ENCODE measurements around the gene DNTTIP2. TPM values are rescaled to one million over a fixed set of nuclear protein-coding genes. Genes with fewer than 3 reads are reported as not detected.

DNTTIP2 gene
- total RNA-seq (2014; rRNA removed; shearing (Covaris generic)) = 39.7 and 47.4 TPM in 2 replicates
- 55.4 and 67.6 TPM in 2 replicates for total RNA-seq (2022)
- percentile 95 among the genes with signal in this experiment for Bru-seq, nascent RNA
- percentile 82 among the genes with signal in this experiment for BruChase-seq, experiment 1, labeled RNA remaining after a 6-hour chase
- BruChase-seq, experiment 2, labeled RNA remaining after a 2-hour chase = percentile 97 among the genes with signal in this experiment
- long read RNA-seq, full-length matches to known transcripts = 122 of 141 reads
- long read RNA-seq, partial matches to known transcripts = 4 of 141 reads
- long read RNA-seq, other reads (novel, unspliced or antisense) = 15 of 141 reads

- H2AFZ ChIP-seq (ENCODE audit: low read length) = peak within 1 kb of the TSS; percentile 95
- POLR2A ChIA-PET = interaction anchor here (0.6 to 1.7 kb wide), 10 partner anchors 9 to 1103 kb away, joined by 3 to 6 read pairs (median 3); no protein-coding TSS in a partner anchor
- intact Hi-C loops (cut with micrococcal nuclease; ENCODE audit: unreplicated experiment) = loop anchor here (1.0 to 2.0 kb wide), 2 partner anchors 30 to 32 kb away; partner anchors contain the start of gene GCLM
- DNase-seq (ENCODE audit: low spot score) = peak; percentile 93
- H3K4me1 ChIP-seq (ENCODE audit: insufficient read depth, low read length, poor library complexity, severe bottlenecking) = peaks cover 30% of the 10 kb centered on the region
- H3K4me3 ChIP-seq (ENCODE audit: low read depth, low read length, poor library complexity, severe bottlenecking) = peak within 1 kb of the TSS; percentile 94
- no peaks in the 10 kb centered on the region for H3K9me2 ChIP-seq (ENCODE audit: insufficient read depth, low read length)
- CTCF ChIA-PET (ENCODE audit: unreplicated experiment) = no interaction called here
- peaks cover 47% of the 10 kb centered on the region for H3K79me2 ChIP-seq (ENCODE audit: insufficient read depth, low read depth, low read length)
- no peaks in the 10 kb centered on the region for H3K9me3 ChIP-seq (ENCODE audit: low read length)
- H3K27ac ChIP-seq (ENCODE audit: low read depth, low read length, poor library complexity, severe bottlenecking) = peak within 1 kb of the TSS; percentile 51
- H4K20me1 ChIP-seq (ENCODE audit: insufficient read depth, low read length) = peaks cover 26% of the 10 kb centered on the region
- TF ChIP-seq CTCF (conservative IDR thresholded peaks at IDR 0.05; ENCODE audit: low read length) (no peak), EZH2phosphoT487 (IDR thresholded peaks at IDR 0.05; ENCODE audit: borderline replicate concordance, low read depth, low read length) (no peak)
- no TSS peak for BruUV-seq (replicated peaks)
- H3K4me2 ChIP-seq (ENCODE audit: low read length) = peak within 1 kb of the TSS; percentile 93
- peaks cover 42% of the 10 kb centered on the region for H3K36me3 ChIP-seq (ENCODE audit: insufficient read depth, low read length)
These were observed at the start of gene DNTTIP2 for GRCh38 chr1:93878889-93879586. TSS of gene DNTTIP2 (minus strand) at chr1:93879206. CDS start at chr1:93879148, 58 bp downstream.

DNA sequence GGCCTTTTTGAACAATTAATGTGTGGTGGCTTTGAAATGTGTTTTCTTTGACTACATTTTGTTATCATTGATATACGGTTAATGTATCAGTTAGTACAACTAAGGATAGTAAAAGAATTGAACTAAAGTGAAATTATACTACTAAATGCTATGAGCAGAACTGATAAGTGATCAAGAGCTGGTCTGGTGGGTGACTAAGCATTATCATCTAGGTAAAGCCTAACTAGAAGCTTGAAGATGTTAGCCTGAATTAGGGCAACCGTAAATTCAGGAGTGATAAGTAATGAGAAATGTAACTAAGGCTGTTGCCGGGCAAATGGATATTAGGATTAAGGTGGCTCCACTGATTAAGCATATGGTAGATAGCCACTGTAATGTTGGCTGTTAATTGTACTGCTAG, 46.2 kb upstream of the DNTTIP2 start:
- no peak overlapping the region for H2AFZ ChIP-seq (ENCODE audit: low read length)
- no peaks in the 10 kb centered on the region for H3K36me3 ChIP-seq (ENCODE audit: insufficient read depth, low read length)
- no peak overlapping the region for H3K4me2 ChIP-seq (ENCODE audit: low read length)
- BruUV-seq (replicated peaks) = no TSS peak
- no peaks in the 10 kb centered on the region for H3K9me2 ChIP-seq (ENCODE audit: insufficient read depth, low read length)
- ChIA-PET CTCF (ENCODE audit: unreplicated experiment) (no interaction called here), POLR2A (interaction anchor here (0.6 to 2.0 kb wide), 2 partner anchors 21 to 998 kb away, joined by 3 to 6 read pairs; no protein-coding TSS in a partner anchor)
- H3K27ac ChIP-seq (ENCODE audit: low read depth, low read length, poor library complexity, severe bottlenecking) = no peak overlapping the region
- H3K4me1 ChIP-seq (ENCODE audit: insufficient read depth, low read length, poor library complexity, severe bottlenecking) = no peaks in the 10 kb centered on the region
- no peaks in the 10 kb centered on the region for H3K9me3 ChIP-seq (ENCODE audit: low read length)
- intact Hi-C loops (cut with micrococcal nuclease; ENCODE audit: unreplicated experiment) = no loop called here
- no peak overlapping the region for H3K4me3 ChIP-seq (ENCODE audit: low read depth, low read length, poor library complexity, severe bottlenecking)
- DNase-seq (ENCODE audit: low spot score) = no peak
- TF ChIP-seq CTCF (conservative IDR thresholded peaks at IDR 0.05; ENCODE audit: low read length) = no peak
- no peak for TF ChIP-seq EZH2phosphoT487 (IDR thresholded peaks at IDR 0.05; ENCODE audit: borderline replicate concordance, low read depth, low read length)
- H3K79me2 ChIP-seq (ENCODE audit: insufficient read depth, low read depth, low read length) = no peaks in the 10 kb centered on the region
- no peaks in the 10 kb centered on the region for H4K20me1 ChIP-seq (ENCODE audit: insufficient read depth, low read length)
